ENCODE data around the gene AIRE.

DNA sequence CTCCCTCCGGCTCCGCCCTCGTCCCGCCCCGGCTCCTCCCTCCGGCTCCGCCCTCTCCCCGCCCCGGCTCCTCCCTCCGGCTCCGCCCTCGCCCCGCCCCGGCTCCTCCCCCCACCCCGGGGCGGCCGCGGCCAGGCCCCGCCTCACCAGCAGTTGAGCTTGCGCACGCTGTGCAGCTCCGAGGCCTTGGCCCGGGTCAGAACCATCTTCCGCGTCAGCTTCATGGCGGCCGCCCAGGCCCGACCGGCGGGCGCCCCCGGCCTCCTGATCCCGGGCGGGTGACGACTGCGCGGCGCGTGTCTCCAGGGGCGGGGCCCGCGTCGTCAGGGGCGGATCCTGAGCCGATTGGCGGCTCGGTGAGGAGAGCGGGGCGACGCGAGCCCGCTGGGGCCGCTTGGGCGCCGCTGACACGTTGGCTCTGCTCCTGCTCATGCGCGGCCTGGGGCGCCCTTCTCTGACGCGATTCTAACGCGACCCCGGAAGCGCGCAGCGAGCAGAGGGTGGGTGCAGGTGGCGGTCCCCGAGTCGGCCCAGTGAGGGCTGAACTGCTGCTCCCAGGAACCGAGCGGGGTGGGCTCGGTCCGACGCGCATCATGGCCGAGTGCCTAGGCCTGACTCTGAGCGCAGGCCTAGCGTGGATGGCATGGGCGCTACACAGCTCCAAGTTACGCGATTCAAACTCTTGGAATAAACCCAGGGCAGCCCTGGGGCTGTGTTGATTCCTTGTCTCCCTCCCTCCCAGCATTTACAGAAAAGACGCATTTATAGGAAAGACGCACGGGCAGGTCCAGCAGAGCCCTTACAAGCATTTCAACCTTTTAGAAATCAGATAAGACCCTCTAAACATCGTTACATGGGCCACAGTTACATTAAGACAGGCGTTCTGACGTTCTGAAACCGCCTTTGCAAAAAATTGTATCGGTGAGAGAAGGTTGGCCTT lies 53.6 kb downstream of the AIRE start, which contains the start of gene CFAP410:
- TF ChIP-seq, protein P1, sequence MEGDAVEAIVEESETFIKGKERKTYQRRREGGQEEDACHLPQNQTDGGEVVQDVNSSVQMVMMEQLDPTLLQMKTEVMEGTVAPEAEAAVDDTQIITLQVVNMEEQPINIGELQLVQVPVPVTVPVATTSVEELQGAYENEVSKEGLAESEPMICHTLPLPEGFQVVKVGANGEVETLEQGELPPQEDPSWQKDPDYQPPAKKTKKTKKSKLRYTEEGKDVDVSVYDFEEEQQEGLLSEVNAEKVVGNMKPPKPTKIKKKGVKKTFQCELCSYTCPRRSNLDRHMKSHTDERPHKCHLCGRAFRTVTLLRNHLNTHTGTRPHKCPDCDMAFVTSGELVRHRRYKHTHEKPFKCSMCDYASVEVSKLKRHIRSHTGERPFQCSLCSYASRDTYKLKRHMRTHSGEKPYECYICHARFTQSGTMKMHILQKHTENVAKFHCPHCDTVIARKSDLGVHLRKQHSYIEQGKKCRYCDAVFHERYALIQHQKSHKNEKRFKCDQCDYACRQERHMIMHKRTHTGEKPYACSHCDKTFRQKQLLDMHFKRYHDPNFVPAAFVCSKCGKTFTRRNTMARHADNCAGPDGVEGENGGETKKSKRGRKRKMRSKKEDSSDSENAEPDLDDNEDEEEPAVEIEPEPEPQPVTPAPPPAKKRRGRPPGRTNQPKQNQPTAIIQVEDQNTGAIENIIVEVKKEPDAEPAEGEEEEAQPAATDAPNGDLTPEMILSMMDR (conservative IDR thresholded peaks at IDR 0.05 in 1 of 2, IDR thresholded peaks at IDR 0.05 in 1 of 2; ENCODE audit: extremely low read depth in 1 of 2, insufficient read depth in 1 of 2, low read depth in 1 of 2, low read length in 2 of 2) = no peak
- TF ChIP-seq EZH2 (IDR thresholded peaks at IDR 0.05; ENCODE audit: borderline replicate concordance, low read length) = no peak

Data from mammary epithelial cell (primary cell).